Vagina (tissue), 2 donors: ENCODE results near the gene PRG2.

Experiments used
- POLR2A ChIP-seq, 2 donors: fragments of 450-650 bp; IDR thresholded peaks; one replicate each; pipeline ENCODE4 v1.6.1; 2017; ENCODE audit warnings: antibody characterized with exemption in 2 of 2, mild to moderate bottlenecking in 2 of 2, moderate library complexity in 2 of 2
- TF ChIP-seq, protein P1 (sequence below), 3 experiments: fragments of 450-650 bp in 2 of 3; fragments of 200-600 bp in 1 of 3; sonication (generic) in 1 of 3; IDR thresholded peaks; one replicate each; pipeline ENCODE4 v1.5.1; 2017 to 2019; ENCODE audit warnings: antibody characterized with exemption in 3 of 3, mild to moderate bottlenecking in 2 of 3, moderate library complexity in 2 of 3

DNA sequence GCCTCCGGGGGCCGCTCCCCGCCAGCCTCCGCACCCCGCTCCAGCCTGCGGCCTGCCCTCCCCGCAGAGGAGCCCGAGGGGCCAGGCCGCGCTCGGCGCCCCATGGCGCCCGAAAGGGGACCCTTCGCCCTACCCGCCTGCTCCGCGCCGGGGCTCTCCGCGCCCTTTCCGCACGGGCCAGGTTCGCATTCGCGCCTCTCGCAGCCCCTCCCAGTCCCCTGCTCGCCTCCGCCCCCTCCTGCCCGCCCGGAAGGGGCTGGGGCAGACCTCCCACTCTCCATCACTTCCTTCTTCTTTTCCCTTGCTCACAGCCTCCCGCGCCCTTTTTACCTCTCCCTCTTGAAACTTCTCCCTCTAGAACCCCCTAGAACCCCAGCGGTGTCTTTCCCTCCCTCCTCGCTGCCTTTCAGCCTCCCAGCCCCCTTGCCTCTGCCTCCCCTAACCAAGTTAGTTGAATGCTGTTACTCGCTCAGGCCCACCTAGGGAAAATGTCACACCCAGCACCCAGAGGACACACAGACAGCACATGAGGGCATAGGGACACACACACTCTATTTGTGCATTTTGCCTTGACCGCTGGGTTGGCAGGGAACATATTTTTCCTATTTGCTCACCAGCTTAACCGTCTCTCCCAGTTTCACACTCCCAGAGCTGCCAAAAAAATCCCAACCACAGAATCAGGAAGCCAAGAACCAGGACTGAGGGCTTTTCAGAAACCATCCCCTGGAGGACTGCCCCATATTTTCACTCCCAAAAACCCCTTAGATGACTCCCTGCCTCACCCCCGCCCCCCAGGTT lies 36.7 kb upstream of the PRG2 start, which contains the start of gene SLC43A3:
- TF ChIP-seq, protein P1, sequence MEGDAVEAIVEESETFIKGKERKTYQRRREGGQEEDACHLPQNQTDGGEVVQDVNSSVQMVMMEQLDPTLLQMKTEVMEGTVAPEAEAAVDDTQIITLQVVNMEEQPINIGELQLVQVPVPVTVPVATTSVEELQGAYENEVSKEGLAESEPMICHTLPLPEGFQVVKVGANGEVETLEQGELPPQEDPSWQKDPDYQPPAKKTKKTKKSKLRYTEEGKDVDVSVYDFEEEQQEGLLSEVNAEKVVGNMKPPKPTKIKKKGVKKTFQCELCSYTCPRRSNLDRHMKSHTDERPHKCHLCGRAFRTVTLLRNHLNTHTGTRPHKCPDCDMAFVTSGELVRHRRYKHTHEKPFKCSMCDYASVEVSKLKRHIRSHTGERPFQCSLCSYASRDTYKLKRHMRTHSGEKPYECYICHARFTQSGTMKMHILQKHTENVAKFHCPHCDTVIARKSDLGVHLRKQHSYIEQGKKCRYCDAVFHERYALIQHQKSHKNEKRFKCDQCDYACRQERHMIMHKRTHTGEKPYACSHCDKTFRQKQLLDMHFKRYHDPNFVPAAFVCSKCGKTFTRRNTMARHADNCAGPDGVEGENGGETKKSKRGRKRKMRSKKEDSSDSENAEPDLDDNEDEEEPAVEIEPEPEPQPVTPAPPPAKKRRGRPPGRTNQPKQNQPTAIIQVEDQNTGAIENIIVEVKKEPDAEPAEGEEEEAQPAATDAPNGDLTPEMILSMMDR (IDR thresholded peaks at IDR 0.05): peak in 1 of 3 experiments; percentile 18
- TF ChIP-seq POLR2A (IDR thresholded peaks at IDR 0.05): no peak
